ENCODE measurements around the gene KANSL2.
"Not testable (repeated sequence)": the region's sequence is repeated elsewhere in the genome, so short reads cannot be mapped to it uniquely, and the experiment has no call there.

The KANSL2 gene

DNA sequence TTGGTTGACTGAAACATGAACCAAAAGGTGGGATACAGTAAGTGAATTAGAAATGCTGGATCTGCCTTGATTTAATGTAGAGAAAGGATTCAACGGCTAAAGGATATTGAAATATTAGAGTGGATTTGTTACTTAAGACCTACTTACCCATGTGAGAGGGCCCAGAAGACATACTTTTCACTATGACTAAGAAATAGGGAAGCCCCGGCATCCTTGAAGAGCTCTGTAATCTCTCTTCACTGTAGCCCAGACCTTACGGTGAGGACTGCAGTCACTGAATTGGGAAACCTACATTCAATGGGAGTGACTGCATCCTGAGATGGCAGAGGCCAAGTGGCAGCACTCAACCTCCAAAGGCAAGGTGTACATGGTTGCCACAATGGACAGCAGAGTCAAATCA, 52.5 kb downstream of the KANSL2 start:
- Mint-ChIP-seq H3K4me1 (peaks cover 8% of the 10 kb centered on the region), H3K4me3 (no peak overlapping the region), H3K36me3 (ENCODE audit: low read depth) (no peaks in the 10 kb centered on the region), H3K27ac (no peak overlapping the region), H3K9me3 (peaks cover 3% of the 10 kb centered on the region), H3K27me3 (ENCODE audit: low read depth, poor library complexity) (peaks cover 23% of the 10 kb centered on the region)
- no peak for TF ChIP-seq CTCF (IDR thresholded peaks at IDR 0.05)
- DNase-seq = no peak

DNA sequence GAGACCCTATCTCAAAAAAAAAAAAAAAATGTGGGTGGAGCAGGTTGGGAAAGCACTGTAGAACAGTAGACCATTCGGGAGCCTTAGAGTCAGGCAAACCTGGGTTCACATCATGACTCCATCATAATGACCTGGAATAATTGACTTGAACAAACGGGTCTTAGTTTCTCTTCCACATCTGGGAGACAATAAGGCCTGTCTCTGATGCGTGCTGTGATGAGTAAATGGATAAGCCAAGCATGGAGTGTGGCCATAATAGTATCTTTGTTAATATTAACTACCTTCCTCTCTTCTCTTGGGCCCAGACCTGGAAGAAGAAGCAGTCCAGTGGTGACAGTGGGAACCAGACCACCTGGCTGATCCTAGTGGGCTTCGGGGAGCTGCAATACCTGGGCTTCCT, 54.5 kb downstream of the KANSL2 start:
- TF ChIP-seq CTCF (IDR thresholded peaks at IDR 0.05) = no peak
- H3K4me3 Mint-ChIP-seq = no peak overlapping the region
- H3K9me3 Mint-ChIP-seq = peaks cover 12% of the 10 kb centered on the region
- no peak for DNase-seq
- peaks cover 20% of the 10 kb centered on the region for H3K27me3 Mint-ChIP-seq (ENCODE audit: low read depth, poor library complexity)
- H3K36me3 Mint-ChIP-seq (ENCODE audit: low read depth) = no peaks in the 10 kb centered on the region
- peaks cover 8% of the 10 kb centered on the region for H3K4me1 Mint-ChIP-seq
- H3K27ac Mint-ChIP-seq = no peak overlapping the region

DNA sequence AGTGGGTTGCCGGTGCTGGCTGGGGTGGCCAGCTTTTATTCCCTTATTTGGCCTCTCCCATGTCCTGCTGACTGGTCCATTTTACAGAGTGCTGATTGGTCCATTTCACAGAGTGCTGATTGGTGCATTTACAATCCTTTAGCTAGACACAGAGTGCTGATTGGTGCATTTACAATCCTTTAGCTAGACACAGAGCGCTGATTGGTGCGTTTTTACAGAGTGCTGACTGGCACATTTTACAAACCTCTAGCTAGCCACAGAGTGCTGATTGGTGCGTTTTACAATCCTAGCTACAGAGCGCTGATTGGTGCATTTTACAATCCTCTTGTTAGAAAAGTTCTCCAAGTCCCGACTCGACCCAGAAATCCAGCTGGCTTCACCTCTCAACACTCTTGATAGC, 59.0 kb downstream of the KANSL2 start:
- H3K4me1 Mint-ChIP-seq; DNase-seq; H3K36me3 Mint-ChIP-seq (ENCODE audit: low read depth); H3K4me3 Mint-ChIP-seq; H3K27me3 Mint-ChIP-seq (ENCODE audit: low read depth, poor library complexity); H3K27ac Mint-ChIP-seq: not testable (repeated sequence)
- H3K9me3 Mint-ChIP-seq = peaks cover 12% of the 10 kb centered on the region

- peak; percentile 97 for TF ChIP-seq CTCF (IDR thresholded peaks at IDR 0.05)
- peaks cover 20% of the 10 kb centered on the region for H3K9me3 Mint-ChIP-seq
- H3K27ac Mint-ChIP-seq = no peak overlapping the region
- peaks cover 4% of the 10 kb centered on the region for H3K36me3 Mint-ChIP-seq (ENCODE audit: low read depth)
- peaks cover 6% of the 10 kb centered on the region for H3K27me3 Mint-ChIP-seq (ENCODE audit: low read depth, poor library complexity)
- no peak overlapping the region for H3K4me3 Mint-ChIP-seq
- H3K4me1 Mint-ChIP-seq = peaks cover 4% of the 10 kb centered on the region
- peak; percentile 81 for DNase-seq
Measured at GRCh38 chr12:48618541-48618940, 63.5 kb downstream of the KANSL2 start.

DNA sequence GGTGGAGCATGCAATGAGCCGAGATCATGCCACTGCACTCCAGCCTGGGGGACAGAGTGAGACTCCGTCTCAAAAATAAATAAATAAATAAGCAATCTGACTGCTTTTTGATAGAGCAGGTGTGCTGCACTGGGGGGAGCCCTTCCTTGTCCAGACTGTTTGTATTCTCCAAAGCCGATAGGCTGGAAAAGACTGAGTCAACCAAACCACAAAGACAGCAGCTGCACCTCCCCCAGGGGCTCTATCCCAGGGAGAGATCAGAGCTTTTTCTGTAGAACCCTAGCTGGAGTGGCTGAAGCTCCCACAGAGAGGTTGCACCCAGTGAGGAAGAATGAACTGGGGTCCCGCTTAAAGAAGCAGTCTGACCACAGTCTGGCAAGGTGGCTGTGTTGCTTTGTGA, 66.4 kb downstream of the KANSL2 start:
- H3K4me1 Mint-ChIP-seq = peaks cover 4% of the 10 kb centered on the region
- DNase-seq = no peak
- no peak overlapping the region for H3K27ac Mint-ChIP-seq
- peaks cover 38% of the 10 kb centered on the region for H3K9me3 Mint-ChIP-seq
- no peak overlapping the region for H3K4me3 Mint-ChIP-seq
- H3K36me3 Mint-ChIP-seq (ENCODE audit: low read depth) = peaks cover 8% of the 10 kb centered on the region
- peaks cover 6% of the 10 kb centered on the region for H3K27me3 Mint-ChIP-seq (ENCODE audit: low read depth, poor library complexity)
- no peak for TF ChIP-seq CTCF (IDR thresholded peaks at IDR 0.05)

- H3K4me3 Mint-ChIP-seq = no peak overlapping the region
- peaks cover 8% of the 10 kb centered on the region for H3K36me3 Mint-ChIP-seq (ENCODE audit: low read depth)
- no peak for TF ChIP-seq CTCF (IDR thresholded peaks at IDR 0.05)
- H3K27ac Mint-ChIP-seq = no peak overlapping the region
- H3K27me3 Mint-ChIP-seq (ENCODE audit: low read depth, poor library complexity) = peaks cover 3% of the 10 kb centered on the region
- H3K4me1 Mint-ChIP-seq = no peaks in the 10 kb centered on the region
- peaks cover 58% of the 10 kb centered on the region for H3K9me3 Mint-ChIP-seq
- DNase-seq = no peak
Measured at GRCh38 chr12:48613321-48613720, 68.7 kb downstream of the KANSL2 start.

All from nephron progenitor cell (in vitro differentiated cells).